Erythroblast (primary cell): Measurements from ENCODE around the gene SLC38A3.

Experiments used
- GATA1 ChIP-seq: IDR thresholded peaks from 2 replicates; pipeline ENCODE4 v1.6.1; 2011; ENCODE audit warnings: low read depth, mild to moderate bottlenecking, control low read depth, low read length, moderate library complexity
- POLR2A ChIP-seq: IDR thresholded peaks from 2 replicates; pipeline ENCODE4 v1.6.1; 2011; ENCODE audit warnings: mild to moderate bottlenecking, low read length

GRCh38 chr3:50215529-50215928 is 10.5 kb downstream of the SLC38A3 start:
- TF ChIP-seq POLR2A: no peak
- TF ChIP-seq GATA1: no peak
